ENCODE data around the gene PTH1R.

DNA sequence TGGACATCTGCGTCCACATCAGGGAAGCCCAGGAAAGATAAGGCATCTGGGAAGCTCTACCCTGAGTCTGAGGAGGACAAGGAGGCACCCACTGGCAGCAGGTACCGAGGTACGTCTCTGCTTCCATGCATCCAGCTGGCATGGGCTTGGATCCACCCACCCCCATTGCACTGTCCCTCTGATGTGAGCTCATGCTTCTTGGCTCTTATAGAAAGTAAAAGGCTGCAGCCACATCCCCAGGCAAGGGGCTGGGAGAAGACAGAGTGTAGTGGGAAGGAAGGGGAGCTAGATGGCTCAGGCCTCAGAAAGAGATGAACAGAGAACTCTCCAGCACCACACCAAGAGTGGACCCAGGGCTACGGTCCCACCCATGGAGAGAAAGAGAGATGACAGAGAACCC, 18.2 kb downstream of the PTH1R start:
- no peak for TF ChIP-seq EZH2 (IDR thresholded peaks at IDR 0.05; ENCODE audit: insufficient read depth, poor library complexity, severe bottlenecking)
- no peak for TF ChIP-seq EZH2phosphoT487 (IDR thresholded peaks at IDR 0.05; ENCODE audit: insufficient read depth, low read depth)
